ENCODE results near the gene SUN3.

DNA sequence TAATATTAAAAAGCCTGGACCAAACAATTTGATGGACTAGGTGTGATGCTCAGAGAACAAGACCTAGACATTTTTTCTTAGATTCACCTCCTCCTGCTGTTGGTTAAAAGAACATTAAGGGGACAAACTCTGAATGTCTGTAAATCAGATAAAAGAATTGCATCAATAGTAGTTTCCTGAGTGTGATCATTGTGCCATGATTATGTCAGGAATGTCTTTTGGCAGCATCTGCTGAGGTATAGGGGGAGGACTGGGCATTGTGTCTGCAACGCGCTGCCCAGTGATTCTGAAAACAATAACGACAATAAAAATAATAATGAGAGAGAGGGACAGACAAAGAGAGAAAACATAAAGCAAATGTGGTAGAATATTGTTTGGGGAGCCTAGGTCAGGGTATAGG is 13.3 kb upstream of the SUN3 start:
- TF ChIP-seq, protein P1, sequence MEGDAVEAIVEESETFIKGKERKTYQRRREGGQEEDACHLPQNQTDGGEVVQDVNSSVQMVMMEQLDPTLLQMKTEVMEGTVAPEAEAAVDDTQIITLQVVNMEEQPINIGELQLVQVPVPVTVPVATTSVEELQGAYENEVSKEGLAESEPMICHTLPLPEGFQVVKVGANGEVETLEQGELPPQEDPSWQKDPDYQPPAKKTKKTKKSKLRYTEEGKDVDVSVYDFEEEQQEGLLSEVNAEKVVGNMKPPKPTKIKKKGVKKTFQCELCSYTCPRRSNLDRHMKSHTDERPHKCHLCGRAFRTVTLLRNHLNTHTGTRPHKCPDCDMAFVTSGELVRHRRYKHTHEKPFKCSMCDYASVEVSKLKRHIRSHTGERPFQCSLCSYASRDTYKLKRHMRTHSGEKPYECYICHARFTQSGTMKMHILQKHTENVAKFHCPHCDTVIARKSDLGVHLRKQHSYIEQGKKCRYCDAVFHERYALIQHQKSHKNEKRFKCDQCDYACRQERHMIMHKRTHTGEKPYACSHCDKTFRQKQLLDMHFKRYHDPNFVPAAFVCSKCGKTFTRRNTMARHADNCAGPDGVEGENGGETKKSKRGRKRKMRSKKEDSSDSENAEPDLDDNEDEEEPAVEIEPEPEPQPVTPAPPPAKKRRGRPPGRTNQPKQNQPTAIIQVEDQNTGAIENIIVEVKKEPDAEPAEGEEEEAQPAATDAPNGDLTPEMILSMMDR (IDR thresholded peaks at IDR 0.05; ENCODE audit: poor library complexity, severe bottlenecking): no peak
- TF ChIP-seq EP300 (conservative IDR thresholded peaks at IDR 0.05; ENCODE audit: poor library complexity, severe bottlenecking) (no peak), EZH2 (IDR thresholded peaks at IDR 0.05; ENCODE audit: borderline replicate concordance, insufficient read depth, low read length, poor library complexity, severe bottlenecking) (no peak), MXI1 (conservative IDR thresholded peaks at IDR 0.05; ENCODE audit: poor library complexity, severe bottlenecking) (no peak), POLR2AphosphoS5 (IDR thresholded peaks at IDR 0.05) (no peak)
- TF ChIP-seq, protein P2, sequence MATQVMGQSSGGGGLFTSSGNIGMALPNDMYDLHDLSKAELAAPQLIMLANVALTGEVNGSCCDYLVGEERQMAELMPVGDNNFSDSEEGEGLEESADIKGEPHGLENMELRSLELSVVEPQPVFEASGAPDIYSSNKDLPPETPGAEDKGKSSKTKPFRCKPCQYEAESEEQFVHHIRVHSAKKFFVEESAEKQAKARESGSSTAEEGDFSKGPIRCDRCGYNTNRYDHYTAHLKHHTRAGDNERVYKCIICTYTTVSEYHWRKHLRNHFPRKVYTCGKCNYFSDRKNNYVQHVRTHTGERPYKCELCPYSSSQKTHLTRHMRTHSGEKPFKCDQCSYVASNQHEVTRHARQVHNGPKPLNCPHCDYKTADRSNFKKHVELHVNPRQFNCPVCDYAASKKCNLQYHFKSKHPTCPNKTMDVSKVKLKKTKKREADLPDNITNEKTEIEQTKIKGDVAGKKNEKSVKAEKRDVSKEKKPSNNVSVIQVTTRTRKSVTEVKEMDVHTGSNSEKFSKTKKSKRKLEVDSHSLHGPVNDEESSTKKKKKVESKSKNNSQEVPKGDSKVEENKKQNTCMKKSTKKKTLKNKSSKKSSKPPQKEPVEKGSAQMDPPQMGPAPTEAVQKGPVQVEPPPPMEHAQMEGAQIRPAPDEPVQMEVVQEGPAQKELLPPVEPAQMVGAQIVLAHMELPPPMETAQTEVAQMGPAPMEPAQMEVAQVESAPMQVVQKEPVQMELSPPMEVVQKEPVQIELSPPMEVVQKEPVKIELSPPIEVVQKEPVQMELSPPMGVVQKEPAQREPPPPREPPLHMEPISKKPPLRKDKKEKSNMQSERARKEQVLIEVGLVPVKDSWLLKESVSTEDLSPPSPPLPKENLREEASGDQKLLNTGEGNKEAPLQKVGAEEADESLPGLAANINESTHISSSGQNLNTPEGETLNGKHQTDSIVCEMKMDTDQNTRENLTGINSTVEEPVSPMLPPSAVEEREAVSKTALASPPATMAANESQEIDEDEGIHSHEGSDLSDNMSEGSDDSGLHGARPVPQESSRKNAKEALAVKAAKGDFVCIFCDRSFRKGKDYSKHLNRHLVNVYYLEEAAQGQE (IDR thresholded peaks at IDR 0.05; ENCODE audit: borderline replicate concordance): no peak
